Smooth muscle cell (in vitro differentiated cells): Measurements from ENCODE around the gene ENPEP. TPM values are rescaled to one million over a fixed set of nuclear protein-coding genes. Genes with fewer than 3 reads are reported as not detected.
"Not testable (repeated sequence)": the region's sequence is repeated elsewhere in the genome, so short reads cannot be mapped to it uniquely, and the experiment has no call there.

Experiments used
- DNase-seq: peaks from one replicate; lab custom pipeline; 2025; ENCODE audit not compliant: unreplicated experiment; lab: John Stamatoyannopoulos, UW
- H2AFZ ChIP-seq: fragments of 200-600 bp; sonication (generic); 2 replicates; pipeline ENCODE4 v1.6.0; 2016; ENCODE audit warnings: antibody characterized with exemption, low read depth, mild to moderate bottlenecking
- H3F3A ChIP-seq: fragments of 200-600 bp; sonication (generic); 2 replicates; pipeline ENCODE4 v1.6.0; 2017; ENCODE audit warnings: antibody characterized with exemption, low read depth
- H3K27ac ChIP-seq: fragments of 200-600 bp; sonication (generic); 2 replicates; pipeline ENCODE4 v1.5.1; 2016; ENCODE audit warnings: low read depth, mild to moderate bottlenecking
- H3K27me3 ChIP-seq: fragments of 200-600 bp; sonication (generic); 2 replicates; pipeline ENCODE4 v1.6.1; 2016; ENCODE audit warnings: low read depth, mild to moderate bottlenecking
- H3K36me3 ChIP-seq: fragments of 200-600 bp; sonication (generic); 2 replicates; pipeline ENCODE4 v1.5.1; 2016; ENCODE audit warnings: low read depth
- H3K4me1 ChIP-seq: fragments of 200-600 bp; sonication (generic); 2 replicates; pipeline ENCODE4 v1.5.1; 2016; ENCODE audit warnings: low read depth
- H3K4me2 ChIP-seq: fragments of 200-600 bp; sonication (generic); 2 replicates; pipeline ENCODE4 v1.6.0; 2016; ENCODE audit warnings: mild to moderate bottlenecking
- H3K4me3 ChIP-seq: fragments of 200-600 bp; sonication (generic); 2 replicates; pipeline ENCODE4 v1.5.1; 2016; ENCODE audit warnings: mild to moderate bottlenecking
- H3K79me2 ChIP-seq: fragments of 200-600 bp; sonication (generic); 2 replicates; pipeline ENCODE4 v1.6.0; 2016; ENCODE audit warnings: low read depth, mild to moderate bottlenecking
- H3K9ac ChIP-seq: fragments of 200-600 bp; sonication (generic); 2 replicates; pipeline ENCODE4 v1.6.0; 2016; ENCODE audit warnings: low read depth
- H3K9me3 ChIP-seq: fragments of 200-600 bp; sonication (generic); replicated peaks from 2 replicates; pipeline ENCODE4 v1.5.1; 2016; ENCODE audit warnings: low read depth
- H4K20me1 ChIP-seq: fragments of 200-600 bp; sonication (generic); 2 replicates; pipeline ENCODE4 v1.6.0; 2016; ENCODE audit warnings: low read depth
- WGBS: methylation state at CpG from one replicate; pipeline ENCODE4 v1.1.7; 2016; ENCODE audit warnings: low lambda C conversion rate; 5-methylcytosine and 5-hydroxymethylcytosine counted together
- polyA plus RNA-seq: library from polyadenylated mRNA; unstranded; fragments of >200 nt; fragmentation: Nextera tagmentation; extraction: Ambion mirVana; gene quantifications from 2 replicates; pipeline ENCODE4 v1.2.1, GENCODE V29; 2016
- total RNA-seq: library from RNA; depleted of rRNA; stranded (reverse); fragments of >200 nt; gene quantifications from 2 replicates; pipeline ENCODE4 v1.2.3, GENCODE V29; 2014
- TF ChIP-seq, protein P1 (sequence below): fragments of 200-600 bp; sonication (generic); IDR thresholded peaks from 2 replicates; pipeline ENCODE4 v1.5.1; 2017; ENCODE audit warnings: borderline replicate concordance, mild to moderate bottlenecking, antibody characterized with exemption; ENCODE audit not compliant: insufficient read depth, poor library complexity, severe bottlenecking

The ENPEP gene
- total and polyA plus RNA-seq, 2 experiments from 2014 or later = 3.8 to 6.5 TPM

DNA sequence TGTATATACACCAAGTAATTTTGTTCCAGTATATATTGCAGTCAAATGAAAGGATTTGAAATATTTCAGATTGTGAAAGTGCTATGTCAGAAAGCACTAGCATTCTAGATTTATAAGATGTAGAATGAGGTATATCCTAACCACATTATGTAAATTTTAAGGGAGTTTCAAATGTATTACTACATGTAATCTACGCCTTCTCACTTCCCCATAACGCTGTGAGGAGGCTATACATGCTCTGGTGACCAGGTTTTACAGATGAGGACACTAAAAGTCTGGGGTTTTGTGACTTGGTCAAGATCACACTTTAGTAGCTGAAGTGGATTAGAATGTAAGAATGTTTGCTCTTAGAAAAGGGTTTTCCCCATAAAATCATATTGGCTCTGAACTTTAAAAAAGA is 8.1 kb downstream of the ENPEP start:
- DNase-seq = no peak
- no peaks in the 10 kb centered on the region for H3K27me3 ChIP-seq
- peak overlapping the region; percentile 70 for H3K4me2 ChIP-seq
- H3K4me1 ChIP-seq = peaks cover 37% of the 10 kb centered on the region
- peaks cover 34% of the 10 kb centered on the region for H3F3A ChIP-seq
- peak overlapping the region; percentile 75 for H3K9ac ChIP-seq
- TF ChIP-seq, protein P1, sequence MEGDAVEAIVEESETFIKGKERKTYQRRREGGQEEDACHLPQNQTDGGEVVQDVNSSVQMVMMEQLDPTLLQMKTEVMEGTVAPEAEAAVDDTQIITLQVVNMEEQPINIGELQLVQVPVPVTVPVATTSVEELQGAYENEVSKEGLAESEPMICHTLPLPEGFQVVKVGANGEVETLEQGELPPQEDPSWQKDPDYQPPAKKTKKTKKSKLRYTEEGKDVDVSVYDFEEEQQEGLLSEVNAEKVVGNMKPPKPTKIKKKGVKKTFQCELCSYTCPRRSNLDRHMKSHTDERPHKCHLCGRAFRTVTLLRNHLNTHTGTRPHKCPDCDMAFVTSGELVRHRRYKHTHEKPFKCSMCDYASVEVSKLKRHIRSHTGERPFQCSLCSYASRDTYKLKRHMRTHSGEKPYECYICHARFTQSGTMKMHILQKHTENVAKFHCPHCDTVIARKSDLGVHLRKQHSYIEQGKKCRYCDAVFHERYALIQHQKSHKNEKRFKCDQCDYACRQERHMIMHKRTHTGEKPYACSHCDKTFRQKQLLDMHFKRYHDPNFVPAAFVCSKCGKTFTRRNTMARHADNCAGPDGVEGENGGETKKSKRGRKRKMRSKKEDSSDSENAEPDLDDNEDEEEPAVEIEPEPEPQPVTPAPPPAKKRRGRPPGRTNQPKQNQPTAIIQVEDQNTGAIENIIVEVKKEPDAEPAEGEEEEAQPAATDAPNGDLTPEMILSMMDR = no peak
- H2AFZ ChIP-seq = peak overlapping the region; percentile 26
- no peaks in the 10 kb centered on the region for H3K9me3 ChIP-seq
- peak overlapping the region; percentile 97 for H3K27ac ChIP-seq
- WGBS = 65% methylated on average over 2 of the region's 2 CpGs
- no peaks in the 10 kb centered on the region for H3K79me2 ChIP-seq
- no peaks in the 10 kb centered on the region for H4K20me1 ChIP-seq
- H3K36me3 ChIP-seq = no peaks in the 10 kb centered on the region
- H3K4me3 ChIP-seq = no peak overlapping the region

DNA sequence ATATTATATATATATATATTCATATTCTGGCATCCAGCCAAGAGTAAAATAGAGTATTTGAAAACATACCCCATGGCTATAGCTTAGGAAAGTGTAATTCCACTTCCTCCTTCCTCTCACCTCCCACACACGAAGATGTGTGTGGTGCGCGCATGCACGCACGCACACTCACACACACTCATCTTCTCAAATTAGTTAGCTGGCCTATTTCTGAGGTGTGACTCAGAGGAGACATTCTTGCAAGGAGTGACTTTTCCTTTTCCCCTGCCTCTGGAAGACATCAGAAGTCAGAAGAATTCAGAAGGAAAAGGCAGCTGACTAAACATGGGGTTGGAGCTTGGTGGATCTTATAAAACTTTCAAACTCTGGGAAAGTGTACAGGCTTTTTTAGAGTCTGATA is 8.8 kb downstream of the ENPEP start:
- TF ChIP-seq, protein P1 = no peak
- Histone ChIP-seq H3K9me3 (no peaks in the 10 kb centered on the region), H3K4me3 (no peak overlapping the region), H3K27me3 (no peaks in the 10 kb centered on the region), H4K20me1 (no peaks in the 10 kb centered on the region), H3K4me2 (peak overlapping the region; percentile 70), H3K4me1 (peaks cover 36% of the 10 kb centered on the region), H3K79me2 (no peaks in the 10 kb centered on the region), H3F3A (peaks cover 28% of the 10 kb centered on the region), H3K36me3 (no peaks in the 10 kb centered on the region), H3K9ac (peak overlapping the region; percentile 36), H3K27ac (peak overlapping the region; percentile 97), H2AFZ (no peak overlapping the region)
- WGBS = under 1% methylated on average over 5 of the region's 5 CpGs
- no peak for DNase-seq

DNA sequence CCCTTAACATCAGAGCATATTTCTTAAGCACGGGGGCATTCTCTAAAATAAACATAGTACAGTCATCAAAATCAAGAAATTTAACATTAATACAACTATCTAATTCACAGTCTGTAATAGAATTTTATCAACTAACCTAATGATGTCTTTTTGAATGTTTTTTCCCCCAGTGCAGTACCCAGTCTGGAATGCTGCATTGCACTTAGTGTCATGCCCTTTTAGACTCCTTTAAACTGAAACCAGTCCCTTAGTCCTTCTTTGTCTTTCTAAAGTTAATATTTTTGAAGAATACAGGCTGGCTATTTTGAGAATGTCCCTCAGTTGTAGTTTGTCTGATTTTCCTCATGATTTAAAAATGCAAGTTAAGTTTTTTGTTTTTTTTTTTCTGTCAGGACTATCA is 9.5 kb downstream of the ENPEP start:
- TF ChIP-seq, protein P1 = no peak
- Histone ChIP-seq H3K79me2 (no peaks in the 10 kb centered on the region), H3K4me1 (peaks cover 35% of the 10 kb centered on the region), H3F3A (peaks cover 27% of the 10 kb centered on the region), H2AFZ (peak overlapping the region; percentile 32), H3K36me3 (no peaks in the 10 kb centered on the region), H3K4me2 (peak overlapping the region; percentile 63), H3K27ac (peak overlapping the region; percentile 97), H3K9me3 (no peaks in the 10 kb centered on the region), H4K20me1 (no peaks in the 10 kb centered on the region), H3K27me3 (no peaks in the 10 kb centered on the region), H3K9ac (peak overlapping the region; percentile 36), H3K4me3 (no peak overlapping the region)
- no peak for DNase-seq
- 58% methylated on average over 1 of the region's 1 CpG for WGBS

DNA sequence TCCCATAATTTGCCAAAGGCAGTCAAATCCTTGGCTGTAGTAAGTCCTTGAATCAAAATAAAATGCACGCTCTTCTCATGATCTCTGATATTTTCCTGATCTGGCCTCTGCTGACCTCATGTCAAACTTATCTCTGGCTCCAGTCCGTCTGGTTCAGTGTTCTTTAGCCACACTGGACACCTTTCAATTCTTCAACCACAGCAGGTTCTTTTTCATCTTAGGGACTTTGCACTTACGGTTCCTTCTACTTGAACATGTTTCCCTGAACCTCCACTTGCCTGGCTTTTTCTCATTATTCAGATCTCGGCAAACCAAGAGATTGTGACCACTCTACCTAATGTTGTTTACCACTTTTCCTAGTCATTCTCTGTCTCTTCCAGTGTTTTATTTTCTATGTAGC is 10.3 kb downstream of the ENPEP start:
- Histone ChIP-seq H3K27me3 (no peaks in the 10 kb centered on the region), H3K4me3 (peak overlapping the region; percentile 11), H3K9me3 (no peaks in the 10 kb centered on the region), H3K36me3 (peaks cover 2% of the 10 kb centered on the region), H2AFZ (peak overlapping the region; percentile 14), H3K79me2 (no peaks in the 10 kb centered on the region), H3K4me2 (peak overlapping the region; percentile 63), H3K27ac (peak overlapping the region; percentile 97), H4K20me1 (no peaks in the 10 kb centered on the region), H3K9ac (peak overlapping the region; percentile 19), H3K4me1 (peaks cover 35% of the 10 kb centered on the region), H3F3A (peaks cover 27% of the 10 kb centered on the region)
- 46% methylated on average over 4 of the region's 4 CpGs for WGBS
- TF ChIP-seq, protein P1 = no peak
- DNase-seq = no peak

DNA sequence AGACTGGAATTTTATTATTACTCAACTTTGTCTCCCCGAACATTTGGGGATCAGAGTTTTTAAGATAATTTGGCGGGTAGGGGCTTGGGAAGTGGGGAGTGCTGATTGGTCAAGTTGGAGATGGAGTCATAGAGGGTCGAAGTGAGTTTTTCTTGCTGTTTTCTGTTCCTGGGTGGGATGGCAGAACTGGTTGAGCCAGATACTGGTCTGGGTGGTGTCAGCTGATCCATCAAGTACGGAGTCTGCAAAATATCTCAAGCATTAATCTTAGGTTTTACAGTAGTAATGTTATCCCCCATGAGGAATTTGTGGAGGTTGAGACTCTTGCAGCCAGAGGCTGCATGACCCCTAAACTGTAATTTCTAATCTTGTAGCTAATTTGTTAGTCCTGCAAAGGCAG is 10.9 kb downstream of the ENPEP start:
- H3K27ac ChIP-seq = peak overlapping the region; percentile 97
- not testable (repeated sequence) for H3K27me3 ChIP-seq, H3K79me2 ChIP-seq, DNase-seq, H4K20me1 ChIP-seq, H3K9me3 ChIP-seq, H3K36me3 ChIP-seq
- H2AFZ ChIP-seq = peak overlapping the region; percentile 14
- peak overlapping the region; percentile 19 for H3K9ac ChIP-seq
- peaks cover 35% of the 10 kb centered on the region for H3K4me1 ChIP-seq
- peak overlapping the region; percentile 11 for H3K4me3 ChIP-seq
- WGBS = 26% methylated on average over 4 of the region's 4 CpGs
- H3F3A ChIP-seq = peaks cover 27% of the 10 kb centered on the region
- peak overlapping the region; percentile 63 for H3K4me2 ChIP-seq
